Fibroblast of skin of abdomen (primary cell): ENCODE measurements around the gene SLC25A48. TPM values are rescaled to one million over a fixed set of nuclear protein-coding genes. Genes with fewer than 3 reads are reported as not detected.

Source experiments
- DNase-seq: peaks from one replicate; pipeline ENCODE4 v3.0.0-alpha.2; 2013
- polyA plus RNA-seq, 2 experiments: library from polyadenylated mRNA; unstranded; fragments of 120-200 nt; gene quantifications; one replicate each; pipeline ENCODE4 v1.2.1, GENCODE V29; 2013; ENCODE audit not compliant: insufficient read length in 2 of 2

The SLC25A48 gene, protein sequence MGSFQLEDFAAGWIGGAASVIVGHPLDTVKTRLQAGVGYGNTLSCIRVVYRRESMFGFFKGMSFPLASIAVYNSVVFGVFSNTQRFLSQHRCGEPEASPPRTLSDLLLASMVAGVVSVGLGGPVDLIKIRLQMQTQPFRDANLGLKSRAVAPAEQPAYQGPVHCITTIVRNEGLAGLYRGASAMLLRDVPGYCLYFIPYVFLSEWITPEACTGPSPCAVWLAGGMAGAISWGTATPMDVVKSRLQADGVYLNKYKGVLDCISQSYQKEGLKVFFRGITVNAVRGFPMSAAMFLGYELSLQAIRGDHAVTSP
- not detected for polyA plus RNA-seq (2013, experiment 1 of 2; ENCODE audit: insufficient read length)
- not detected for polyA plus RNA-seq (2013, experiment 2 of 2; ENCODE audit: insufficient read length)

DNA sequence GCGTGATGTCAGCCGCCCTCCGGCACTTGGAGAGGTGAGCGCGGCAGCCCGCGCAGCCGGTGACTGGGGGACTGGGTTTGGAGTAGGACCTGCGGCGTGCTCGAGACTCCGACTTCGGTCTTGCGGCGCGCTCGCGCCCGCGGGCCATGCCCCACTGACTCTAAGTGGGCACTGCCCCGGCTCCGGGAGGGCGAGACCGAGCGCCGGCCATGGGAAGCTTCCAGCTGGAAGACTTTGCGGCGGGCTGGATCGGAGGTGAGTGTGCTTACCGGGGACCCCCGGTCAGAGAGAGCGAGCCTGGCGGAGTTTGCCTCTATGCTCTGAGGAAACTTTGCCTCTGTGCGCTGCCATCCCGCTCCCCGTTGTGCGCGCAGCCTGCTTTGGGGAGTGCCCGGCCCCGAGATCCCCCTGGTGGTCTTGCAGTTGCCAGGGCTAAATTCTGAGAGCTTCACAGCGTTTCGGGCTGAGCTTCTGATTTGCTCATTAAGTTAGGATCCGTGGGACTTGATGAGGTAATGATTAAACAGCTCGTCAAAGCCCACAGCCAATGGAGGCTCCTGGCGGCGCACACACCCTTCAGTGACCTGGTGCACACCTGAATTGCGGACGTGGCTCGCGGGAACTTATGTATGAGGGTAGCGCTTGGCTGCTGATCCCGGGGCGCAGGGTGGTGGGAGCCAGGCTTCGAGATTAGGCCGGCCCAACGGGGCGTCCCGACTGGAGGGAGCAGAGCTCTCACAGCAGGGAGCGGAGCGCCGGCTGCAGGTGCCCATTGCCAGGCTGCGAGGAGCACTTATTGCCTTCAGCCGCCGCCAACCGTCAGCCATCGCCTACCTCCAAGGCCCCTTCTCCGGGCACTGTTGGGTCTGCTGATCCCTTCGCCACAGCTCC, at the start of gene SLC25A48:
SLC25A48 (plus strand) TSS at position 25 of the 891 bp plus-strand sequence; CDS start at position 210, 185 bp downstream.
- DNase-seq: peak; percentile 36

DNA sequence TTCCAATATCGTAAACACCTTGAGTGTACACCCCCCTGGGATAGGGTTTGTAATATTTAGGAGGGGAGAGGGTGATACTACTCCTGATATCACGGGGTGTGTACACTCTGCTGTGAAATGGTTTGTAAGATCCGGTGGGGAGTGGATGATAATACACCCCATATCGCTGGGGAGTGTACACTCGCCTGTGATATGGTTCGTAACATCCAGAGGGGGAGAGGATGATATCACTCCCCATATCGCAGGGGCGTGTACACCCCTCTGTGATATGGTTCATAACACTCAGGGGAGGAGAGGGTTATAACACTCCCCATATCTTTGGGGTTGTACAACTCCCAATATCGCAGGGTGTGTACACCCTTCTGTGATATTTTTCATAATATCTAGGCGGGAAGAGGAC, 33.8 kb upstream of the SLC25A48 start:
- DNase-seq: no peak

DNA sequence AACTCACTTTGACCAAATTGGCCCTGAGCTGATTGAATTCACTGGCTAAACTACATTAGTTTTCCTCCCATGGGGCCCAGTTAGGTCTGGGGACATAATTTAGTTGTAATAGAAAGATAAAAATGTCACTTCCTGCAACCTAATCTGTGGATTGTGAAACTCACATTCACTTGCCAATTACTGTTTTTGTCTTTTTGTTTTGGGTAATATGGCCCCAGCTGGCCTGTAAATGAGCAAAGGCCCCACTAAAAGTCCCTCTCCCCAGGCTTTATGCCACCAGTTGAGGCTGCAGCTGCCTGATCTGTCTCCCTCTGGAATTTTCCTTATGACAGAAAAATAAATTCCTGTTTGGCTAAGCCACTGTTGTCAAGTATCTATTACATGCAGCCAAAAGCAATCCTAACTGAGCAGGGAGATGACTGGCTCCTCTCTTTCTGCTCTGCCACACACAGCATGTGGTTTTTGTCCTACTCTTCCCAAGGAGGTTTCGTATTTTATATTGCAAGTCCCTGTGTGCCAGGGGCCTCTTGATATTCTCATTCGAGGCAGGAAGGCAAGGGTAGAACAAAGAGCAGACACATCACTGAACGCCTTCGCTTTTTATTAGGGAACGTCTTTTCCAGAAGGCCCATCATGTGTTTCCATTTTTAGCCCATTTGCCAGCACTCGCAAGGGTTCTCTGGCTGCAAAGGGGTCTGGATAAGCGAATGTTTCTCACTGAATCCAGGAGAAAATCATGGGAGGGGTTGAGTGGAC, 24.1 kb upstream of the SLC25A48 start:
- DNase-seq: no peak

DNA sequence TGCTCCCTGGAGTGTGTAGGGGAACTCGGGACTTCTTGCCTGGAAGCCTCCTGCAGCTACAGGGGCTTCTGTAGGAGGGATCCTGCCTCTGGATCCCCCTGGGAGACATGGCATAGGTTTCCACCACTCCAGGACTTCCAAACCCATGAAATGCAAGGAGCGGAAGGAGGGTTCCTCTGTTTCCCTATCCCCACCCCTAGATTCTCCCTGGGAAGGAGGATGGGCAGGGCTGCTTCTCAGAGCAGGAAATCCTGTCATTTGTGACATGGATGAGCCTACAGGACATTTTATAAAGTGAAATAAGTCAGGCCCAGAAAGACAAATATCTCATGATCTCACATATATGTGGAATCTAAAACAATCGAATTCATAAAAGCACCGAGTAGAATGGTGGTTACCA, 23.5 kb upstream of the SLC25A48 start:
- no peak for DNase-seq

DNA sequence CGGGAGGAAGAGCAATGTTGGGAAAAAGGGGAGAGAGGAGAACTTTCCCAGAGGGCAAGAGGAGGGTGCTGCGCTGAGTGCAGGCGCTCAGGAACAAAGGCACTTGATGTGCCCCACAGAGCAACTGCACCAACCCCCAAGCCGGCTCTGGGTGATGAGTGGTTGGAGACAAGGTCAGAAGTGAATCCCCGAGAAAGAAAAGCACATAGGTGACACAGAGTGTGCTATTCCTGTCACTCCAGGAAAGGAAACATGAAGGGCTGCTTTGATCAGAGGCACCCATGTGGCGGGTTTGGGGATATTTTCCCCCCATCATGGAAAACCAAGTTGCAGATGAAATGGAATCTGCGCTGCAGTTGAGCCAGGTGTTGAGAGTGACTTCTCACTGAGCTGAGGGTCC, 20.7 kb upstream of the SLC25A48 start:
- no peak for DNase-seq

DNA sequence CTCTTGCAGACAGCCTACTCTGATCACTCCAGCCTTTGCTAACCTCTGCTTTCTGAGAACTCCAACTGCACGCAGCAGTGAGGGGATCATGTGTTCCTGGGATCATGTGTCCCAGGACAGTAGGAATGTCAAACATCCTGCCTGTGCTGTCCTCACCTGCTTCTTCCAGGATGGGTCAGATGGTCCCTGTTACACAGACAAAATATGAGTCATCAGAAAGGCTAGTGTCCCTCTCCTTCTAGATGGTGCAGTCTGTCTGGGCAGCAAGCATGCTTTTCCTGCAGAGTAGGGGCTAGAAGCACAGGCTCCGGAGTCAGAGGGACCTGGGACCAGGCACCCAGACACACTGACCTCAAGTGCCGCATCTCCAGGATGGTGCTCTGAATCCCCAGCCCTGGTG, 20.1 kb upstream of the SLC25A48 start:
- no peak for DNase-seq

DNA sequence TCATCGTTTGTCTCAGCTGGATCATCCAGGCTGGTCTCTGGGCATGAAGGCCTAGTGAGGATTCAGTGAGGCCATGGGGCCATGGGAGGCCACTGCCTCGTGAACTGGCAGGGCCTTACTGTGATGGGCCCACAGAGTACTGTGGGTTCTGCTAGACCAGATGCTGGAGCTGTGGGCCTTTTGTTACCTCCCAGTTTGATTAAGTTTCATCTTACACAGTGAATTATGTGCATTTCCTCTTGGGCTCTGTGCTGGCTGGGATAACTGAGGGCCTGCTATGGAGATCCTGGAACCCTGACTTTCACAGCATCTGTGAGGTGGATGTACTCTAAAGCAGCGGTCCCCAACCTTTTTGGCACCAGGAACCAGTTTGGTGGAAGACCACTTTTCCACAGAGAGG, 19.7 kb upstream of the SLC25A48 start:
- DNase-seq: no peak

DNA sequence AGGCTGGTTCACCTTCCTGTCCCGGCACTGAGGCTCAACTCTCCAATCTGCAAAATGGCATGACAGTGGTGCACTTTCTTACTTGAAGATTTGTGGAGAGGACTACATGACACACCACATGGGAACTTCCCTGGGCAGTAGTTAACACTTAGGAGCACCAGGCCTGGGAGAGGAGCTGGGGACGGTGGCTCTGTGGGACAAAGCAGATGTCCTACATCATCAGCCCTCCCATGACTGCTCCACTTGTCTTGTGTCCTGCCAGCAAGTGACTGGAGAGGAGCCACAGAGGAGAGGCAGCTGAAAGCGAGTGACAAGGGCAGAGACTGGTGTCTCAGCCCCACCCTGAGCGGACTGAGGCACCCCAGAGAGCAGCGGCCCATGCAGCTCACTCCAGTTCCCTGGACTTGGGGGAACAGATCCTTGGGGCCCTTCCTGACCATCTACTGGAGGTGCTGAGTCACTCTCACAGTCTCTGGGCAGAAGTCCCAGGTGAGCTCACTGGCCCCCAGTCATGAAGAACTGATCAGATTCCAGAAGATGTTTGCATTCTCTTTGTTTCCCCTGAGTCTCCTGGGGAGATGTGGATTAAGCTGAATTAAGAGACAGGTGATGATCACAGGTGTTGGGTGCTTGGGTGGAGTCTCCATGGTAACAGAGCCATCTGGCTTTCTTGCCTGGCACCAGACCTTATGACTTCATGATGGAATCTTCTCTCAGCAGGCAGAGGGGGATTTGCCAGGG, 13.2 kb upstream of the SLC25A48 start:
- DNase-seq: no peak

DNA sequence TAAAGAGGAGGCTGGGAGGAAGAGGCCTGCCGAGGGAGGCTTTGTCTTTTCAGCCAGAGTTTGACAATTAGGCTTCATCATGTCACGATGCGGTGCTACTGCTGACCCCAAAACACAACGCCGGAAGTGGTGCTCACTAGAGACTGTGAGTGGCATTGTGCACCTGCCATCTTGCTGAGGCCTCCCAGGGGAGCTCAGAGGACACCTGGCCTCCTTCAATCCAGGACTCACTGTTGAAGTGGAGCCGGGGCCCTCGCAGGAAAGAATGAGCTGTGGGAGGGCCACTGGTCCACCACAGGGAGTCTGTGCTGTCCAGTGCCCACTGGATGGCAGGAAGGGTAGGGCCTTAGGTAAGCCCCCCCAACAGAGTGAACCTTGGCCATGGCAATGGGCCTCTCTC, 12.7 kb upstream of the SLC25A48 start:
- DNase-seq: no peak

DNA sequence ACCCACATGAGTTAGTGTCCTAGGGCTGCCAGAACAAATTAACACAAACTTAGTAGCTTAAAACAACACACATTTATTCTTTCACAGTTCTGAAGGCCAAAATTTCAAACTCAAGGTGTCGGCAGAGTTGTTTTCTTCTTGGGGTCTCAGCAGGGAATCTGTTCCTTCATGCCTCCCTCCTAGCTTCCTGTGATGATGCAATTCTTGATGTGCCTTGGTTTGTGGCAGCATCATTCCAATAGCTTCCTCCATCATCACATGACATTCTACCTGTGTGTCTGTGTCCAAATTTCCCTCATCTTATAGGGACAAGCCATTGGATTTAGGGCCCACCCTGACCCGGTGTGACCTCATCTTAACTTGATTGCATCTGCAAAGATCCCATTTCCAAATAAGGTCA, 12.2 kb upstream of the SLC25A48 start:
- DNase-seq: no peak

DNA sequence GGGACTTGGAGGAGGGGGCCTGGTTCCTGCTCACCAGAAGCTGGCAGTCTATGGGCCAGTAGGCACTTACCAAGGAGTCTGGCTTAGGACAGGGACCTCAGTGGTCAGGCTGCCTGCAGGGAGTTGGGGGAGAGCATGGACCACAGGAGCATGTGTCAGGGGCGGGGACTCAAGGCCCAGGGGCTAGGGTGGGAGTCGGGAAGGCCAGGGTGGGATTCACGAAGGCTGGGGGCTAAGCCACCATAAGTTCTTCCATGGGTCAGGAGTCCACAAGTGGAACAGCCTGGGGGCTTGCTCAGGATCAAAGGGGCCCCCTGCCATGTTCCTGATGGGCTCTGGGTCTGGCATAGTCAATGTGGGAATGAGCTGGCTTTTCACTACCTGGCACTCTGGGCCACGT, 11.5 kb upstream of the SLC25A48 start:
- no peak for DNase-seq

DNA sequence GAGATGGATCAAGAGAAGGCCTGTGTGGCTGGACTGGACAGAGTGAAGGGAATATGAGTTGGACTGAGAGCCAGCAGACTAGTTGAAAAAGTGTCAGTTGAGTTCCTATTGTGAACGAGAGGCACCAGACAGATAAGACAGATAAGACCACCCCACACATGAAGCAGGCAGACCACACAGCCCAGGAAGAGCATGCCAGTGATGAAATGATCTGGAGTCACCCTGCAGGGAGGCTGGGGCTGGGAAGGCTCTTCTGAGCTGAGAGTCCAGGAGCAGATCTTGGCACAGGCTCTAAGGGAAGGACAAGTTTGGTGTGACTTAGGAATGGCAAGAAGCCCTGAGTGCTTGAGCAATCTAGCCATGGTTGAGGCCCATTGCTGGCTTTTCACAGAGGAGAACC, 10.6 kb upstream of the SLC25A48 start:
- DNase-seq: no peak

DNA sequence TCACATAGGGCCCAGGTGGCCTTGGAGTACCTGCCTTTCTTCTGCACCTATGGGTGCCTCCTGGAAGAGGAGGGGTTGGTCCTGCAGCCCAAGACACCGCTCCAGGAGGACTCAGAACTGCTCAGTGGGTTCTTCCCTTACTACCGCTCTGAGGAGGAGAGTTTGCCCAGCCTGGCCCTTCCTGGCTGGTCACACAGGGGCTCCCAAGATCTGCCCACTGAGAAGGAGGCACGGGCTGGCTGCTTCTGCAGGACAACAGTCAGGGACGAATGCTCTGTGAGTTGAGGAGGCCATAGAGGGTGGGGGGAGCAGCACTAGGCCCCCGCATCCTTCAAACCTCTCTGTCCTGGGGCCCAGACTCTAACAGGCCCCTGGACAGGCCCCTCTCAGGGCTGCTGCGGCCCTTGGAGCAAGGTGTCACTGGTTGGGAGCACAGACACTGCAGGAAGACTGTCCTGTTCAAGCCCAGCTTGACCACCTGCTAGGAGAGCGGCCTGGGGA, 9.9 kb upstream of the SLC25A48 start:
- no peak for DNase-seq

DNA sequence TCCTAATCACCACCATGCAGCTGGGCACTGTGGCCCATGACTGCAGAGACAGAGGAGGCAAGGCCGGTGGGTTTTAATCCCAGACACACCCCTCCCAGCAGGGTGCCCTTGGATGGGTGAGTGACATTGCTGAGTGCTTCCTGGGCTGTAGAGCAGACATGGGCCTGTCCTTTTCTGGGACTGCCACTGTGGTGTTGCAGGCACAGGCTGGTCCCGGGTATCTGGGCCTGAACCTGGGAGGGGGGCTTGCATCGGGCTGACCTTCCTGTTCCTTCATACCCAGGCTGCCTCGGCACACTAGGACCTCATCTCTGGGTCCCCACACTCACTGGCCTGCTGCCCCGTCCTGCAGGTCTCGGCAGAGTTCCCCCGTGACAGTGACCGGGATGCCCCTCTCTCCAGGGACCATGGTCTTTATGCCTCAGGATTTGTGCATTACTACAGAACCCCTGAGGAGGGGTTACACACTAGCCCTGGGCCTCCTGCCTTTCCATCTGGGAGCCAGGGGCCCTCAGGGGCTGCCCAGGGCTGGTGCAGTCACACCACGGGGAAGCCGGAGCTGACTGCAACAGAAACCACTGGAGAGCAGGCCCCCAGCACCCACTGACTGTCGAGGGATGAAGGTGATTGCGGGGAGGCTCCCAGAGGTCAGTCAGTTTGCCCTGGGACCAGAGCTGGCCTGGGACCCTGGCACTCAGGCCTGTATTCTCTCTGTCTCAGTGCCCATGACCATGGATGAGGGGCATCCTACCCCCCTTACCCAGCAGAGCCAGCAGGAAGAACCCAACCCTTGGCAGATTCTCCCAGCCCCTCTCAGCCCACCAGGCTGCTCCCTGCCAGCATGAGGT, 8.9 kb upstream of the SLC25A48 start:
- no peak for DNase-seq

DNA sequence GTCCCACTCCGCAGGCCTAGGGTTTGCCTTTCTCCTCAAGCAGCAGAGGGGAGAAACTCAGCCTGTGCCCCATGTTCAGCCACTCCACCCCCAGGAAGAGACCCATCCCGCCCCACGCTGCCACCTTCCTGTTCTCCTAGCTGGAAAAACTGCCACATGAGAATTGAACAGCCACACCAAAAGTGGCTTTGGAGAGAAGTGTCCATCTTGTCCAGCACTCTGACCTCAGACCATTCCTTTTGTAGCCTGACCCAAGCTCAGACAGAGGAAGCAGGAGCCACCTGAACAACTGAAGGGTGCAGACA, 8.3 kb upstream of the SLC25A48 start:
- no peak for DNase-seq

DNA sequence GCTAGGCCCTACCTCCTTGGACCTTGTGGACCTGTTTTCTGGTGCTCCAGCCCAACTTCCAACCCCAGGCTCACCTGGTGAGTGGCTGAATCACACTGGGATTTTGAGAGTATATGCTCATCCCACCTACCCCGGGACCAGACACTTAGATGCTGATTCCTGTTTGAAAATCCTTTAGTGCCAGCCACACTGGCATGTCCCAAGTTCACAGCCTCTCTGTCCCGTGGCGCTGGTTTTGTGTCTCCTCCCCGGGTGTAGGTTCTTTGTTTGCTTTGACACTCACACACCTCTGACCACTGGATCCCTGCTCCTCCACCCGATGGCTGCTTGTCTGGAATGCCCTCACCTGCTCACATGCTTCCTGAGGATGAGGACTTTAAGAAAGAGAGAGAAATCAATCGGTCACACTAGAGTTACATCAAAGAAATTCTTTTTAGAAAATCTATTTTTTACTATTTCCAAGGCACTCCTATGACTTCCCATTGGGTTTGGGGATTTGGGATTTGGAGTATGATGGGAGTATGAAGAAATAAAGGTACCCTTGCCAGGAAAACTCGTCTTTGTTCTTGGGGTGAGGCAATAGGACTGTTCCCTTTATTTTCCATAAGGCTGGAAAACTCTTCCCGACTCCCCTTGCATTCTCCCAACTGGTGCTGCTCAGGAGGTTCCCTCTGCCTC, 7.3 kb upstream of the SLC25A48 start:
- no peak for DNase-seq

DNA sequence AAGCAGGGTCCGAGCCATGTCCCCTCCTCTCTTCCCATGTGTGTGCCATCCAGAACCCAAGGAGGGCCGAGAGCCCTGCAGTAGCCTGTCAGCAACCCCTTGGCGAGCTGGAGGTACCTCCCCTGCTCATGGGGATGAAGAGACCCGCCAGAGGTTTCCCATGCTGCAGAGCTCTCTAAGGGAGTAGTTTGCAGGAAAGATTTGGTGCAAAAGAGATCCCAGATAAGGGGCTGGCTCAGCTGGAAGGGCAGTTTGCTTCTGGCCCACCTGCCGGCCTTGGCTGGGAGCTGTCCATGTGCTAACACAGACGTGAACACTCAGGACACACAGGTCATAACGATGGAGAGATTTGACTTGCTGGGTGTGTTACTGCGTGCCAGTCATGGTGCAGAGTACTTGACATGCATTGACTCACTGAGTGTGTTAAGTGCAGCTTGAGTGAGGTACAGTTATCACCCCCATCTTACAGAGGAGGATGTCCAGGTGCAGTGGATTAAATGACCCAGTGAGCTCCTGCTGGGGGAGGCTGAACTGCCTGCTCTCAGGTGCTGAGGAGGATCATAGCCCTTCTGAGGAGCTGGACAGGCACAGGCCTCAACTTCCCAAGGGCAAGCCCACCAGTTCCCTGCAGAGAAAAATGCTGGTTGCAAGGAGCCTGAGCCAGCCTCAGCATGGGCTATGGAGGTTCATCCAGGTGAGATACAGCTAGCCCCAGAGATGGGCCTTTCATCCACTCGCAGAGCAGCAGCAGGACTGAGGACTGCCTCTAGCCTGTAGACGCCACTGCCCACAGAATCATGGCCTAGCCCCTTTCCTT, 6.3 kb upstream of the SLC25A48 start:
- DNase-seq: no peak

DNA sequence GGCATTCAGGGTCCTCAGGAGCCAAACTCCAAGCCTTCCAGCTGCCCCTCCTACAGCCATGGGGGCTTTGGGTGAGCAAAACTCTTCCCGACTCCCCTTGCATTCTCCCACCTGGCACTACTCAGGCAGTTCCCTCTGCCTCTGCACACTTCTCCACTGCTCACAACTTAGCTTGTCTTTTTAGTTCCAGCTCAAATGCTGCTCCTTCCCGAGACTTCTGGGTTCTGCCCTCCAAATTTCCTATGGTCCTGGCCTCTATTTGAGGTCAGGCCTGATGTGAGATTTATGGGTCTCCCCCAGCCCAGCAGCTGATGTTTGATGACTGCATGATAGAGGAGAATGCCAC, 5.7 kb upstream of the SLC25A48 start:
- no peak for DNase-seq

DNA sequence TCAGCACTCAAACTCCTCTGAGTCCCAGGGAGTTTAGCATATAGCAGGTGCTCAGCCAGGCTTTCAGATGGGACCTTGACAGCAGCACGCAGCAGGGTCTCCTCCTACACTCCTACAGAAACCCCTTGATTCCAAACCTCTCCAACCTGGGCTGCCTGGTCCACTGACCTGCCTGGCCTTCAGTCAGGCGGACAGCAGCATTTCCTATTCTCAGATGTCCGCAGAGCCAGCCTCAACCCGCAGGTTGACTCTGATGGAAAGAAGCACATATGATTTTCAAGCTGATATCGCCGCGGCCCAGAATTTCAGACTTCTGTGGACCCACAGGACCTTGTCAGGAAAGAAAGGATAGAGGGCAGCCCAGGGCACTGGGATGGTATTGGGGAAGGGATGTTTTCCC, 5.3 kb upstream of the SLC25A48 start:
- no peak for DNase-seq
